K562 (cell line): ENCODE measurements around the gene MAP1LC3B2. TPM values are rescaled to one million over a fixed set of nuclear protein-coding genes. Genes with fewer than 3 reads are reported as not detected.

Source experiments
- ATAC-seq: fragments of 200-7000 bp; cut with Tn5 transposase; 3 replicates; pipeline ENCODE4 v1.9.1; 2020; ENCODE audit warnings: moderate library complexity
- BruUV-seq: library from RNA; stranded (reverse); fragments of 400-500 nt; replicated peaks from 2 replicates; lab custom pipeline; 2021; lab: Mats Ljungman, UMichigan
- CTCF ChIA-PET: fragments of 300-600 bp; formaldehyde crosslinking; extraction: SDS; loops from one replicate; lab custom pipeline; 2021; ENCODE audit warnings: low intra/inter-chr PET ratio; lab: Yijun Ruan, JAX
- POLR2A ChIA-PET: fragments of 300-600, 350-650 bp; sonication (Branson Sonifier 250); formaldehyde crosslinking; extraction: SDS; loops from one replicate; lab custom pipeline; 2021; ENCODE audit warnings: antibody characterized with exemption, inconsistent platforms; lab: Yijun Ruan, JAX
- DNase-seq, 4 experiments: peaks; one replicate each; pipeline versions ENCODE4 v3.0.0 to v3.0.0-alpha.2; 2011 to 2018; ENCODE audit warnings: low spot score in 3 of 4, mixed read lengths in 3 of 4; ENCODE audit errors: extremely low read depth in 1 of 4
- FAIRE-seq: peaks from 2 replicates; lab custom pipeline; 2011; peaks lifted over from hg19 to GRCh38; lab: Jason Lieb, UNC
- H2AFZ ChIP-seq: 2 replicates; pipeline ENCODE4 v1.6.0; 2011; ENCODE audit warnings: low read depth, low read length, control low read depth, inconsistent platforms
- H3K27ac ChIP-seq: fragments of 200-600 bp; 3 replicates; pipeline ENCODE4 v1.8.0; 2011; ENCODE audit warnings: low read depth, mild to moderate bottlenecking, control low read depth, inconsistent platforms, low read length, moderate library complexity, mixed read lengths; ENCODE audit errors: extremely low read depth
- H3K27me3 ChIP-seq, 2 experiments: fragments of 300-600 bp in 1 of 2; 2 replicates in 1 of 2; 3 replicates in 1 of 2; pipeline versions ENCODE4 v1.6.0 to v1.8.0; 2011; ENCODE audit warnings: inconsistent platforms in 2 of 2, low read length in 2 of 2, mild to moderate bottlenecking in 1 of 2, mixed read lengths in 1 of 2, moderate library complexity in 1 of 2; ENCODE audit not compliant: control insufficient read depth in 2 of 2, insufficient read depth in 2 of 2
- H3K36me3 ChIP-seq: fragments of 300-600 bp; 3 replicates; pipeline ENCODE4 v1.8.0; 2011; ENCODE audit warnings: mild to moderate bottlenecking, low read length, inconsistent platforms; ENCODE audit not compliant: control insufficient read depth, insufficient read depth
- H3K4me1 ChIP-seq, 2 experiments: fragments of 200-600 bp in 1 of 2; replicated peaks in 1 of 2; 2 replicates in 1 of 2; 3 replicates in 1 of 2; pipeline versions ENCODE4 v1.5.1 to v1.8.0; 2011; ENCODE audit warnings: inconsistent platforms in 2 of 2, low read length in 2 of 2, mild to moderate bottlenecking in 1 of 2, mixed read lengths in 1 of 2, moderate library complexity in 1 of 2; ENCODE audit not compliant: control insufficient read depth in 2 of 2, insufficient read depth in 2 of 2
- H3K4me2 ChIP-seq: 2 replicates; pipeline ENCODE4 v1.6.1; 2011; ENCODE audit warnings: low read length, control low read depth, inconsistent platforms, mixed read lengths; ENCODE audit not compliant: insufficient read depth
- H3K4me3 ChIP-seq: fragments of 200-600 bp; sonication (generic), shearing (Covaris generic); 2 replicates; pipeline ENCODE4 v1.5.1; 2016; ENCODE audit warnings: control low read depth, inconsistent platforms
- H3K79me2 ChIP-seq: fragments of 200-600 bp; 3 replicates; pipeline ENCODE4 v1.8.0; 2011; ENCODE audit warnings: low read length, inconsistent platforms; ENCODE audit not compliant: control insufficient read depth, insufficient read depth
- H3K9ac ChIP-seq, 2 experiments: 2 replicates each; pipeline versions ENCODE4 v1.6.0 to v1.6.1; 2011; ENCODE audit warnings: low read depth in 2 of 2, low read length in 2 of 2, control low read depth in 1 of 2, inconsistent platforms in 1 of 2, mild to moderate bottlenecking in 1 of 2, mixed read lengths in 1 of 2; ENCODE audit not compliant: insufficient read depth in 1 of 2
- H3K9me1 ChIP-seq: one replicate; pipeline ENCODE4 v1.6.0; 2011; ENCODE audit warnings: inconsistent platforms, mild to moderate bottlenecking, low read length, moderate library complexity; ENCODE audit not compliant: control insufficient read depth, insufficient read depth
- H3K9me3 ChIP-seq: replicated peaks from 2 replicates; pipeline ENCODE4 v1.5.1; 2011; ENCODE audit warnings: low read depth, low read length, inconsistent platforms; ENCODE audit not compliant: control insufficient read depth, insufficient read depth
- H4K20me1 ChIP-seq: replicated peaks from 2 replicates; pipeline ENCODE4 v1.6.1; 2011; ENCODE audit warnings: low read length, inconsistent platforms, mixed read lengths; ENCODE audit not compliant: control insufficient read depth, insufficient read depth
- C11orf30 ChIP-seq: fragments of 450-650 bp; IDR thresholded peaks from 2 replicates; pipeline ENCODE4 v1.6.1; 2016; ENCODE audit warnings: low read depth, mild to moderate bottlenecking
- MAFF ChIP-seq: IDR thresholded peaks from 2 replicates; pipeline ENCODE4 v1.6.1; 2012; ENCODE audit warnings: low read length, improper control_type of control experiment
- MAFG ChIP-seq: fragments of 450-650 bp; conservative IDR thresholded peaks from 2 replicates; pipeline ENCODE4 v1.6.1; 2016; ENCODE audit warnings: missing genetic modification characterization, missing compliant biosample characterization
- NFE2 ChIP-seq: IDR thresholded peaks from 2 replicates; pipeline ENCODE4 v1.6.1; 2014; ENCODE audit warnings: antibody characterized with exemption, low read depth
- PHB2 ChIP-seq: fragments of 450-650 bp; IDR thresholded peaks from 2 replicates; pipeline ENCODE4 v1.6.1; 2017; ENCODE audit warnings: low read depth
- PURB ChIP-seq: sonication (generic); formaldehyde crosslinking; IDR thresholded peaks from 2 replicates; pipeline ENCODE4 v1.9.0; 2021; ENCODE audit warnings: low read depth, mild to moderate bottlenecking, missing genetic modification reagents
- TBL1XR1 ChIP-seq, 2 experiments: IDR thresholded peaks; 2 replicates each; pipeline ENCODE4 v1.6.1; 2012; ENCODE audit warnings: improper control_type of control experiment in 2 of 2, low read length in 2 of 2, mild to moderate bottlenecking in 1 of 2
- ZNF316 ChIP-seq: fragments of 450-650 bp; IDR thresholded peaks from 2 replicates; pipeline ENCODE4 v1.6.1; 2016
- WGBS: fragments of 100-300 bp; shearing (Covaris generic); methylation state at CpG from one replicate; pipeline ENCODE4 v1.1.6; 2016; ENCODE audit warnings: low coverage, mixed read lengths; ENCODE audit not compliant: insufficient coverage; ENCODE audit errors: missing lambda C conversion rate; 5-methylcytosine and 5-hydroxymethylcytosine counted together
- in situ Hi-C: fragments of 300-500 bp; cut with MboI; formaldehyde crosslinking; loops from 4 replicates; pipeline ENCODE4 v1.15.0; 2018; ENCODE audit warnings: inconsistent platforms, mixed read lengths
- intact Hi-C: fragments of 100-400 bp; cut with micrococcal nuclease; formaldehyde crosslinking; loops from 2 replicates; pipeline ENCODE4 v1.14.2; 2022
- polyA plus RNA-seq, 8 experiments: library from polyadenylated mRNA; depleted of rRNA in 4 of 8; stranded (reverse) in 5 of 8; unstranded in 3 of 8; fragments of >200 nt; fragmentation: Nextera tagmentation in 2 of 8; fragmentation: Illumina TruSeq in 1 of 8; extraction: Ambion mirVana in 2 of 8; extraction: Trizol in 1 of 8; gene quantifications; 2 replicates each; pipeline versions ENCODE4 v1.2.1 to v1.2.3, GENCODE V29; 2011 to 2014; ENCODE audit warnings: inconsistent platforms in 1 of 8, missing spikeins in 1 of 8
- total RNA-seq, 7 experiments: library from RNA; depleted of rRNA in 6 of 7; stranded (reverse); fragments of >200 nt in 6 of 7; fragmentation: Illumina TruSeq in 2 of 7; extraction: Trizol in 2 of 7; gene quantifications; 2 replicates each; pipeline versions ENCODE4 v1.2.1 to v1.2.3, GENCODE V29; 2011 to 2021; ENCODE audit warnings: low replicate concordance in 1 of 7

Gene MAP1LC3B2
- total and polyA plus RNA-seq, 9 of the 15 experiments (the other 6 are each of a cell fraction or from before 2014, with no cell fraction given), result 0.53 to 2.8 (median 0.76) TPM; not detected in 2

- FAIRE-seq, result no peak
- H3K9ac ChIP-seq, result no peak overlapping the region
- CTCF ChIA-PET, result no interaction called here
These were observed 67.0 kb downstream of the MAP1LC3B2 start for GRCh38 chr12:116626153-116626552.

More at GRCh38 chr12:116626153-116626552, 67.0 kb downstream of the MAP1LC3B2 start:
- Histone ChIP-seq H4K20me1 (no peaks in the 10 kb centered on the region), H3K79me2 (no peaks in the 10 kb centered on the region), H3K4me1 (peaks cover 0 to 3% of the 10 kb centered on the region in 2 experiments; a peak in 3 of 5 replicates), H3K9me1 (no peaks in the 10 kb centered on the region), H3K9me3 (peaks cover 2% of the 10 kb centered on the region), H3K4me2 (no peak overlapping the region), H3K27ac (no peak overlapping the region), H3K27me3 (peaks cover 7 to 11% of the 10 kb centered on the region in 2 experiments; a peak in 4 of 5 replicates), H2AFZ (peak overlapping the region; percentile 55; the same call in 1 of the 2 replicates), H3K36me3 (no peaks in the 10 kb centered on the region), H3K4me3 (no peak overlapping the region)
- POLR2A ChIA-PET, result interaction anchor here (0.7 to 1.6 kb wide), 2 partner anchors 11 to 137 kb away, joined by 3 read pairs; no protein-coding TSS in a partner anchor
- BruUV-seq, result no TSS peak
- ATAC-seq, result no peak
- intact Hi-C loops (no loop called here), in situ Hi-C loops (no loop called here)
- DNase-seq, result peak in 1 of 4 experiments; percentile 33
- TF ChIP-seq PHB2 (no peak), C11orf30 (peak; percentile 57; the same call in 1 of the 2 replicates), MAFF (no peak), NFE2 (peak; percentile 43; the same call in 1 of the 2 replicates), PURB (CRISPR knock-in tag) (no peak), TBL1XR1 (IDR thresholded peaks at IDR 0.05; ENCODE audit: low read length in 2 of 2) (no peak), ZNF316 (peak; percentile 68), MAFG (tag) (peak; percentile 41; the same call in 1 of the 2 replicates)
- WGBS, result 14% methylated on average over 5 of the region's 5 CpGs

Other genes with a start within 250 kb of the MAP1LC3B2 start
- gene SPRING1, start 178.7 kb downstream of the MAP1LC3B2 start, total RNA-seq (2014; rRNA removed), result 11.9 and 15.2 TPM in 2 replicates
- 7.0 and 7.9 TPM in 2 replicates for gene SPRING1, start 178.7 kb downstream of the MAP1LC3B2 start, total RNA-seq (2014; rRNA removed; fragmentation: Illumina TruSeq; extraction: Trizol)
- gene SPRING1, start 178.7 kb downstream of the MAP1LC3B2 start, total RNA-seq (2015; rRNA removed; fragmentation: Illumina TruSeq; extraction: Trizol), result 8.8 and 8.9 TPM in 2 replicates
- gene SPRING1, start 178.7 kb downstream of the MAP1LC3B2 start, total RNA-seq (2021), result 19.1 and 20.0 TPM in 2 replicates
- gene SPRING1, start 178.7 kb downstream of the MAP1LC3B2 start, polyA plus RNA-seq (2011; rRNA removed), result 8.0 TPM in 2 replicates
- gene SPRING1, start 178.7 kb downstream of the MAP1LC3B2 start, polyA plus RNA-seq (2014; fragmentation: Illumina TruSeq; extraction: Trizol), result 8.0 and 11.1 TPM in 2 replicates
- 1 to 10 TPM; 1.1 to 1.9 TPM for gene SPRING1, start 178.7 kb downstream of the MAP1LC3B2 start, polyA plus RNA-seq (2014; fragmentation: Nextera tagmentation; extraction: Ambion mirVana)
- 6.3 and 9.1 TPM in 2 replicates for gene SPRING1, start 178.7 kb downstream of the MAP1LC3B2 start, polyA plus RNA-seq (2014; rRNA removed)
- gene RNFT2, start 178.9 kb downstream of the MAP1LC3B2 start, total RNA-seq (2014; rRNA removed), result 7.9 and 9.8 TPM in 2 replicates
- gene RNFT2, start 178.9 kb downstream of the MAP1LC3B2 start, total RNA-seq (2014; rRNA removed; fragmentation: Illumina TruSeq; extraction: Trizol), result 9.5 and 10.5 TPM in 2 replicates
- 11.3 and 12.0 TPM in 2 replicates for gene RNFT2, start 178.9 kb downstream of the MAP1LC3B2 start, total RNA-seq (2015; rRNA removed; fragmentation: Illumina TruSeq; extraction: Trizol)
- gene RNFT2, start 178.9 kb downstream of the MAP1LC3B2 start, total RNA-seq (2021), result 23.5 and 26.3 TPM in 2 replicates
- 8.5 and 14.1 TPM in 2 replicates for gene RNFT2, start 178.9 kb downstream of the MAP1LC3B2 start, polyA plus RNA-seq (2011; rRNA removed)
- gene RNFT2, start 178.9 kb downstream of the MAP1LC3B2 start, polyA plus RNA-seq (2014; fragmentation: Illumina TruSeq; extraction: Trizol), result 3.5 and 3.6 TPM in 2 replicates
- 10 to 100 TPM in 1 of 2 experiments, 1 to 10 TPM in 1; 7.1 to 17.3 TPM for gene RNFT2, start 178.9 kb downstream of the MAP1LC3B2 start, polyA plus RNA-seq (2014; fragmentation: Nextera tagmentation; extraction: Ambion mirVana)
- gene RNFT2, start 178.9 kb downstream of the MAP1LC3B2 start, polyA plus RNA-seq (2014; rRNA removed), result 10.0 and 11.9 TPM in 2 replicates